ENCODE data around the gene PCSK2. TPM values are rescaled to one million over a fixed set of nuclear protein-coding genes. Genes with fewer than 3 reads are reported as not detected.

PCSK2 gene
- polyA plus RNA-seq, 3 donors: not detected

DNA sequence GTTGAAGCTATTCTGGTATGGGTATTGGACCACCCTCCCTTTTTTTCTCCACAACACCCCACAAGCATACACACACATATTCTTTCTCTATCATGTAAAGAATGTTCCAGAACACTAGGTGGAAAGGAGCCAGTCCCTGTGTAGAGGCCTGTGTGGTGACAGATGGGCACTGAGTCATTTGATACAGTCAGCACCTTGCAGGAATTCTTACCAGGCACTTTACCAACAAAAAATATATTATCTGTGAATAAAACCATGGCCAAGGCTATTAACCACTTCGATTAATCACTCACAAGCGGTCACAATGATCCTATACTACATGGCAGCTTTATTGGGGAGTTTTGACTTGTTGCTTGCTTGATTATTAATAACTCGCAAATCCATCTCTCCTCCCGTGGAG lies 154.9 kb downstream of the PCSK2 start:
- H4K20me1 ChIP-seq (ENCODE audit: insufficient read depth, low read length): no peaks in the 10 kb centered on the region
- peaks cover 0 to 4% (median 2%) of the 10 kb centered on the region in 7 donors for H3K9me3 Mint-ChIP-seq
- DNase-seq: no peak
- no peak overlapping the region for H2AFZ ChIP-seq (ENCODE audit: insufficient read depth, low read depth, low read length, poor library complexity, severe bottlenecking)
- no peaks in the 10 kb centered on the region for H3K27me3 ChIP-seq (ENCODE audit: control insufficient read depth in 2 of 2, insufficient read depth in 2 of 2, low read length in 2 of 2)
- no peaks in the 10 kb centered on the region for H3K4me1 ChIP-seq (ENCODE audit: control insufficient read depth in 1 of 2, insufficient read depth in 2 of 2, low read length in 2 of 2)
- no peak overlapping the region for H3K27ac ChIP-seq (ENCODE audit: low read depth in 1 of 2, low read length in 2 of 2)
- H3K27ac Mint-ChIP-seq: no peak overlapping the region
- peaks cover 0 to 2% (median 0%) of the 10 kb centered on the region in 3 donors for H3K27me3 Mint-ChIP-seq (ENCODE audit: low read depth in 3 of 3)
- H3K4me3 Mint-ChIP-seq: no peak overlapping the region
- H3K36me3 ChIP-seq (replicated peaks in 1 of 2; ENCODE audit: control insufficient read depth in 1 of 2, insufficient read depth in 2 of 2, low read length in 2 of 2): no peaks in the 10 kb centered on the region
- no peaks in the 10 kb centered on the region for H3K79me2 ChIP-seq (ENCODE audit: insufficient read depth, low read length)
- H3K4me3 ChIP-seq (replicated peaks in 1 of 3; ENCODE audit: low read depth in 2 of 3, low read length in 3 of 3): no peak overlapping the region
- no peak overlapping the region for H3K9ac ChIP-seq (ENCODE audit: insufficient read depth, low read length, poor library complexity, severe bottlenecking)
- no peaks in the 10 kb centered on the region for H3K4me1 Mint-ChIP-seq
- no peaks in the 10 kb centered on the region for H3K36me3 Mint-ChIP-seq
- intact Hi-C loops (cut with micrococcal nuclease): loop anchor here in 1 of 2 donors (5.0 kb wide), 1 partner anchor 49 kb away; no protein-coding TSS in a partner anchor
- no peak overlapping the region for H3K4me2 ChIP-seq (replicated peaks; ENCODE audit: extremely low read depth, low read length, poor library complexity, severe bottlenecking)
- H3K9me3 ChIP-seq (replicated peaks in 1 of 2; ENCODE audit: control insufficient read depth in 1 of 2, insufficient read depth in 1 of 2, low read length in 2 of 2): no peaks in the 10 kb centered on the region
- WGBS (ENCODE audit: insufficient coverage): no CpG with 5 or more reads among the region's 4 CpGs
- TF ChIP-seq, protein P1, sequence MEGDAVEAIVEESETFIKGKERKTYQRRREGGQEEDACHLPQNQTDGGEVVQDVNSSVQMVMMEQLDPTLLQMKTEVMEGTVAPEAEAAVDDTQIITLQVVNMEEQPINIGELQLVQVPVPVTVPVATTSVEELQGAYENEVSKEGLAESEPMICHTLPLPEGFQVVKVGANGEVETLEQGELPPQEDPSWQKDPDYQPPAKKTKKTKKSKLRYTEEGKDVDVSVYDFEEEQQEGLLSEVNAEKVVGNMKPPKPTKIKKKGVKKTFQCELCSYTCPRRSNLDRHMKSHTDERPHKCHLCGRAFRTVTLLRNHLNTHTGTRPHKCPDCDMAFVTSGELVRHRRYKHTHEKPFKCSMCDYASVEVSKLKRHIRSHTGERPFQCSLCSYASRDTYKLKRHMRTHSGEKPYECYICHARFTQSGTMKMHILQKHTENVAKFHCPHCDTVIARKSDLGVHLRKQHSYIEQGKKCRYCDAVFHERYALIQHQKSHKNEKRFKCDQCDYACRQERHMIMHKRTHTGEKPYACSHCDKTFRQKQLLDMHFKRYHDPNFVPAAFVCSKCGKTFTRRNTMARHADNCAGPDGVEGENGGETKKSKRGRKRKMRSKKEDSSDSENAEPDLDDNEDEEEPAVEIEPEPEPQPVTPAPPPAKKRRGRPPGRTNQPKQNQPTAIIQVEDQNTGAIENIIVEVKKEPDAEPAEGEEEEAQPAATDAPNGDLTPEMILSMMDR (IDR thresholded peaks at IDR 0.05): no peak

DNA sequence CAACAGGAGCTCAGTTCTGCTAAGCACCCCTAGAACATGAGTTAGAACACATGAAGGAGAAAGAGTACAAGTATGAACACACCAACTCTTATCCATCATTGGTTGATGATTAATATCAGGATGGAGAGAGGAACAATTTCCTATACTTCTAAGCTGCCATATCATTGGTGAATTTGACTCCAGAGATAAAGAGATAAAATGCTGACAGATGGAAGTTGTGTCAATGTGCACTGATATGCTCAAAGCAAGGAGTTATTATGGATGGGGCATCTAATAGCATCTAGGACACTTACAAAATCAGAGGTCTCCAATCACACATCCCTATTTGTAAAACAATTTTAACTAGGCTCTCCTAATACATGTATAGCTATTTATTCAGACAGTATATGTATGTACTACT lies 159.0 kb downstream of the PCSK2 start:
- H3K27me3 Mint-ChIP-seq (ENCODE audit: low read depth in 3 of 3): peaks cover 0 to 2% (median 0%) of the 10 kb centered on the region in 3 donors
- no peaks in the 10 kb centered on the region for H3K9me3 ChIP-seq (replicated peaks in 1 of 2; ENCODE audit: control insufficient read depth in 1 of 2, insufficient read depth in 1 of 2, low read length in 2 of 2)
- no peak overlapping the region for H3K9ac ChIP-seq (ENCODE audit: insufficient read depth, low read length, poor library complexity, severe bottlenecking)
- DNase-seq: no peak
- no peaks in the 10 kb centered on the region for H3K4me1 Mint-ChIP-seq
- H3K36me3 ChIP-seq (replicated peaks in 1 of 2; ENCODE audit: control insufficient read depth in 1 of 2, insufficient read depth in 2 of 2, low read length in 2 of 2): no peaks in the 10 kb centered on the region
- no peak overlapping the region for H3K4me2 ChIP-seq (replicated peaks; ENCODE audit: extremely low read depth, low read length, poor library complexity, severe bottlenecking)
- TF ChIP-seq, protein P1 (IDR thresholded peaks at IDR 0.05): no peak
- peaks cover 0 to 3% (median 1%) of the 10 kb centered on the region in 7 donors for H3K9me3 Mint-ChIP-seq
- no peak overlapping the region for H3K27ac ChIP-seq (ENCODE audit: low read depth in 1 of 2, low read length in 2 of 2)
- no peaks in the 10 kb centered on the region for H3K4me1 ChIP-seq (ENCODE audit: control insufficient read depth in 1 of 2, insufficient read depth in 2 of 2, low read length in 2 of 2)
- H3K4me3 ChIP-seq (replicated peaks in 1 of 3; ENCODE audit: low read depth in 2 of 3, low read length in 3 of 3): no peak overlapping the region
- H3K27me3 ChIP-seq (ENCODE audit: control insufficient read depth in 2 of 2, insufficient read depth in 2 of 2, low read length in 2 of 2): no peaks in the 10 kb centered on the region
- H3K27ac Mint-ChIP-seq: no peak overlapping the region
- H4K20me1 ChIP-seq (ENCODE audit: insufficient read depth, low read length): no peaks in the 10 kb centered on the region
- intact Hi-C loops (cut with micrococcal nuclease): no loop called here
- no peaks in the 10 kb centered on the region for H3K36me3 Mint-ChIP-seq
- no peaks in the 10 kb centered on the region for H3K79me2 ChIP-seq (ENCODE audit: insufficient read depth, low read length)
- H2AFZ ChIP-seq (ENCODE audit: insufficient read depth, low read depth, low read length, poor library complexity, severe bottlenecking): no peak overlapping the region
- no peak overlapping the region for H3K4me3 Mint-ChIP-seq

All from CD14-positive monocyte (primary cell).